AG04450 (cell line): ENCODE results near the gene SIGLEC1. TPM values are rescaled to one million over a fixed set of nuclear protein-coding genes. Genes with fewer than 3 reads are reported as not detected.

ENCODE experiments used
- CTCF ChIA-PET: fragments of 300-600, 350-600 bp; formaldehyde crosslinking; extraction: SDS; loops from one replicate; lab custom pipeline; 2022; ENCODE audit warnings: antibody characterized with exemption, inconsistent platforms; lab: Charles Lee
- POLR2A ChIA-PET: fragments of 350-600 bp; formaldehyde crosslinking; extraction: SDS; loops from one replicate; lab custom pipeline; 2021; ENCODE audit warnings: antibody characterized with exemption, inconsistent platforms; lab: Yijun Ruan, JAX
- DNase-seq: peaks from one replicate; pipeline ENCODE4 v3.0.0-alpha.2; 2011; ENCODE audit warnings: low read depth, low spot score
- H3K27ac ChIP-seq: one replicate; pipeline ENCODE4 v1.5.1; 2012; ENCODE audit warnings: low read depth, low read length, control low read depth
- H3K27me3 ChIP-seq: one replicate; pipeline ENCODE4 v1.6.0; 2012; ENCODE audit warnings: low read length; ENCODE audit not compliant: control insufficient read depth, insufficient read depth
- H3K4me3 ChIP-seq: 2 replicates; pipeline ENCODE4 v1.5.1; 2011; ENCODE audit warnings: mild to moderate bottlenecking, low read depth, low read length, control low read depth
- H3K9me3 ChIP-seq: 2 replicates; pipeline ENCODE4 v1.5.1; 2012; ENCODE audit warnings: low read length; ENCODE audit not compliant: control insufficient read depth, insufficient read depth
- CTCF ChIP-seq: IDR thresholded peaks from 2 replicates; pipeline ENCODE4 v1.5.1; 2011; ENCODE audit warnings: low read depth, low read length, control low read depth, inconsistent platforms
- polyA plus RNA-seq: library from polyadenylated mRNA; depleted of rRNA; stranded (reverse); fragments of >200 nt; gene quantifications from 2 replicates; pipeline ENCODE4 v1.2.3, GENCODE V29; 2011

The SIGLEC1 gene
- polyA plus RNA-seq, 1 experiment: not detected

GRCh38 chr20:3720068-3720467, 7.7 kb upstream of the SIGLEC1 start:
- H3K27me3 ChIP-seq: peaks cover 25% of the 10 kb centered on the region
- H3K27ac ChIP-seq: no peak overlapping the region
- no peak for TF ChIP-seq CTCF
- no peaks in the 10 kb centered on the region for H3K9me3 ChIP-seq
- DNase-seq: no peak
- H3K4me3 ChIP-seq: no peak overlapping the region
- ChIA-PET POLR2A (no interaction called here), CTCF (interaction anchor here (1.0 to 3.5 kb wide), 2 partner anchors 9 to 157 kb away, joined by 3 to 15 read pairs; no protein-coding TSS in a partner anchor)

GRCh38 chr20:3719046-3719445, 6.6 kb upstream of the SIGLEC1 start:
- ChIA-PET POLR2A (no interaction called here), CTCF (interaction anchor here (1.0 to 3.5 kb wide), 3 partner anchors 8 to 156 kb away, joined by 3 to 15 read pairs (median 7); no protein-coding TSS in a partner anchor)

GRCh38 chr20:3716195-3716834, 3.9 kb upstream of the SIGLEC1 start:
- Histone ChIP-seq H3K4me3 (no peak overlapping the region), H3K27ac (no peak overlapping the region), H3K9me3 (no peaks in the 10 kb centered on the region), H3K27me3 (peaks cover 9% of the 10 kb centered on the region)
- CTCF ChIA-PET: interaction anchor here (0.5 to 1.9 kb wide), 23 partner anchors 8 to 496 kb away, joined by 3 to 26 read pairs (median 5); partner anchors contain the start of genes ADISSP, AP5S1 and SPEF1
- no peak for DNase-seq
- peak; percentile 87 for TF ChIP-seq CTCF
- POLR2A ChIA-PET: no interaction called here

More at GRCh38 chr20:3719046-3719445, 6.6 kb upstream of the SIGLEC1 start:
- DNase-seq: no peak
- Histone ChIP-seq H3K27ac (no peak overlapping the region), H3K27me3 (peaks cover 16% of the 10 kb centered on the region), H3K4me3 (no peak overlapping the region), H3K9me3 (no peaks in the 10 kb centered on the region)
- TF ChIP-seq CTCF: no peak

- DNase-seq: no peak
- H3K27ac ChIP-seq: no peak overlapping the region
- H3K4me3 ChIP-seq: no peak overlapping the region
- no peak for TF ChIP-seq CTCF
- POLR2A ChIA-PET: no interaction called here
- CTCF ChIA-PET: interaction anchor here (1.5 kb wide), 1 partner anchor 37 kb away, joined by 6 read pairs; no protein-coding TSS in a partner anchor
- peaks cover 3% of the 10 kb centered on the region for H3K27me3 ChIP-seq
- H3K9me3 ChIP-seq: no peaks in the 10 kb centered on the region
These were observed 1.7 kb upstream of the SIGLEC1 start for GRCh38 chr20:3714092-3714491.

GRCh38 chr20:3711484-3711941, 887 bp downstream of the SIGLEC1 start:
- Histone ChIP-seq H3K27ac (no peak overlapping the region), H3K9me3 (no peaks in the 10 kb centered on the region; the same call in 1 of the 2 replicates), H3K27me3 (peaks cover 10% of the 10 kb centered on the region), H3K4me3 (no peak overlapping the region)
- CTCF ChIA-PET: interaction anchor here (0.7 to 2.7 kb wide), 25 partner anchors 8 to 256 kb away, joined by 3 to 110 read pairs (median 5); partner anchors contain the start of genes ADAM33, CENPB, HSPA12B and SPEF1
- DNase-seq: no peak
- TF ChIP-seq CTCF: no peak
- POLR2A ChIA-PET: interaction anchor here (0.6 to 1.5 kb wide), 4 partner anchors 30 to 51 kb away, joined by 3 to 4 read pairs (median 4); partner anchors contain the start of gene ADAM33
